ENCODE measurements around the gene CAGE1.

DNA sequence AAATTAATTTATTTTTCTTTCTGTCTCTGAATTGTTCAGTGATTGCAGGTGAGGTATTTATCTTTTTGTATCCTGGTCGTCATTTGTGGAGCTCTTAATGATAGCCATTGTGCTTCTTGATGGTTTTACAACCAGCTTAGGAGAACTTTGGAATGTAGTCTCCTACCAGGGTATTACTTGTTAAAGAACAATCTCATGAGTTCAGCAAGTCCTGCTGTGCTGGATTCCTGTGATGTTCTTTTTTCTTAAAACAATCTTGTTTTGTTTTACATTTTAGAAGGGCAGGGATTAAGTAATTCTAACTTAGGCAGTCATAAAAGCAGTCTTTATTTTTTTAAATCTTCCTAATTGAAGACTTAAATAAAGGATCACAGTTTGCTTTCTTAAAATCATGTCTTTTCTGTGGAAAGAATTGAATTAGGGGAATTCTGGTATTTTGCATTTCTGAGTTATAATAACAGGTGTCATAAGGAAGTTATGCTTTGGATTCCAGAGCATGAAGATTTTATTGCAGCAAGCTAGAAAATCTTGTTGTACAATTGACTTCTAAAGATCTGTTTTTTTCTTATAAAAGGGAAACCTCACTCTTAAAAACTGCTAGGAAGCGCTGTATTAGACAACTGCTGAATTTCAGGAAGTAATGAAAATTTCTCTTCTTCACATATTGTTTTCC, 23.7 kb upstream of the CAGE1 start:
- TF ChIP-seq EZH2 (IDR thresholded peaks at IDR 0.05; ENCODE audit: insufficient read depth, poor library complexity, severe bottlenecking) (no peak), EZH2phosphoT487 (IDR thresholded peaks at IDR 0.05; ENCODE audit: insufficient read depth, low read depth) (no peak)
